Neural cell (in vitro differentiated cells): Measurements from ENCODE around the gene WDR36.

Source experiments
- CTCF ChIP-seq: fragments of 450-650 bp; IDR thresholded peaks from 2 replicates; pipeline ENCODE4 v1.5.1; 2014; ENCODE audit warnings: antibody characterized with exemption, mild to moderate bottlenecking, moderate library complexity; ENCODE audit not compliant: poor library complexity, severe bottlenecking
- EP300 ChIP-seq: fragments of 450-650 bp; conservative IDR thresholded peaks from 2 replicates; pipeline ENCODE4 v1.6.1; 2014; ENCODE audit warnings: antibody characterized with exemption, mild to moderate bottlenecking, moderate library complexity; ENCODE audit not compliant: poor library complexity, severe bottlenecking
- EZH2 ChIP-seq: fragments of 200-600, 300-800 bp; shearing (Covaris generic), sonication (generic); IDR thresholded peaks from 2 replicates; pipeline ENCODE4 v1.6.1; 2014; ENCODE audit warnings: antibody characterized with exemption, low read length, borderline replicate concordance, mild to moderate bottlenecking; ENCODE audit not compliant: insufficient read depth, poor library complexity, severe bottlenecking
- RAD21 ChIP-seq: fragments of 450-650 bp; conservative IDR thresholded peaks from 2 replicates; pipeline ENCODE4 v1.6.1; 2014; ENCODE audit warnings: antibody characterized with exemption, mild to moderate bottlenecking, moderate library complexity
- REST ChIP-seq: IDR thresholded peaks from 2 replicates; pipeline ENCODE4 v1.6.1; 2012; ENCODE audit warnings: borderline replicate concordance
- SMC3 ChIP-seq: fragments of 450-650 bp; conservative IDR thresholded peaks from 2 replicates; pipeline ENCODE4 v1.6.1; 2014; ENCODE audit warnings: antibody characterized with exemption, mild to moderate bottlenecking, moderate library complexity; ENCODE audit not compliant: poor library complexity

- TF ChIP-seq CTCF, result no peak
- TF ChIP-seq EP300, result no peak
- TF ChIP-seq RAD21, result no peak
- TF ChIP-seq SMC3, result no peak
- no peak for TF ChIP-seq EZH2
- TF ChIP-seq REST, result no peak
These were observed 23.1 kb downstream of the WDR36 start for GRCh38 chr5:111115229-111115628.
